Mucosa of descending colon (tissue), 3 donors: ENCODE data around the gene PTPRN2. TPM values are rescaled to one million over a fixed set of nuclear protein-coding genes. Genes with fewer than 3 reads are reported as not detected.

Experiments used
- ATAC-seq: fragments of 200-7000 bp; cut with Tn5 transposase; one replicate; pipeline ENCODE4 v1.9.1; 2020; ENCODE audit warnings: mild to moderate bottlenecking, moderate library complexity
- DNase-seq, 3 donors: peaks; one replicate each; pipeline ENCODE4 v3.0.0-alpha.2; 2020
- H3K36me3 ChIP-seq: fragments of 200-600 bp; one replicate; pipeline ENCODE4 v1.8.0; 2021; ENCODE audit warnings: low read depth, mild to moderate bottlenecking
- H3K4me1 ChIP-seq: fragments of 200-600 bp; one replicate; pipeline ENCODE4 v1.8.0; 2021; ENCODE audit warnings: low read depth, mild to moderate bottlenecking
- H3K4me3 ChIP-seq: fragments of 200-600 bp; one replicate; pipeline ENCODE4 v1.8.0; 2021; ENCODE audit warnings: mild to moderate bottlenecking
- H3K9me3 ChIP-seq: fragments of 200-600 bp; one replicate; pipeline ENCODE4 v1.8.0; 2021; ENCODE audit warnings: mild to moderate bottlenecking
- CTCF ChIP-seq: fragments of 200-600 bp; IDR thresholded peaks from one replicate; pipeline ENCODE4 v1.8.0; 2022; ENCODE audit warnings: antibody characterized with exemption, mild to moderate bottlenecking
- intact Hi-C, 2 donors: fragments of 100-400 bp; cut with DNase I in 1 of 2; cut with micrococcal nuclease in 1 of 2; formaldehyde crosslinking; loops; one replicate each; pipeline versions ENCODE4 v1.11.0 to v1.11.1; 2022; cut with DNase I, micrococcal nuclease
- total RNA-seq, 3 donors: library from RNA; stranded (reverse); fragmentation: NEBNext Ultra II Directional in 2 of 3; extraction: Animal tissue kit (Norgen Biotek cat#: 25700) in 2 of 3; gene quantifications; one replicate each; pipeline versions ENCODE4 v1.2.1 to v1.2.4, GENCODE V29; 2021 to 2023
- donor health status: DM: no; HTN: no; CAD: no; lungs with moderate emphysema.
- donor health status: DM: no; HTN: no; CAD: no.
- donor health status: DM: no; HTN: yes; CAD: no.

PTPRN2 gene
- total RNA-seq, 3 donors from 2014 or later = 12.5 to 28.0 (median 26.2) TPM

- Histone ChIP-seq H3K4me3 (no peak overlapping the region), H3K9me3 (peaks cover 3% of the 10 kb centered on the region), H3K36me3 (no peaks in the 10 kb centered on the region), H3K4me1 (no peaks in the 10 kb centered on the region)
- no peak for DNase-seq
- intact Hi-C loops = no loop called here
- no peak for TF ChIP-seq CTCF
- no peak for ATAC-seq
Measured at GRCh38 chr7:157862731-157863130, 724.9 kb downstream of the PTPRN2 start.

- no peaks in the 10 kb centered on the region for H3K36me3 ChIP-seq
- no peak for ATAC-seq
- H3K9me3 ChIP-seq = no peaks in the 10 kb centered on the region
- intact Hi-C loops = no loop called here
- no peak for TF ChIP-seq CTCF
- no peak overlapping the region for H3K4me3 ChIP-seq
- DNase-seq = no peak
- no peaks in the 10 kb centered on the region for H3K4me1 ChIP-seq
Measured at GRCh38 chr7:157861551-157861950, 726.1 kb downstream of the PTPRN2 start.

- DNase-seq (no peak), ATAC-seq (no peak)
- intact Hi-C loops = no loop called here
- Histone ChIP-seq H3K36me3 (no peaks in the 10 kb centered on the region), H3K4me3 (no peak overlapping the region), H3K9me3 (no peaks in the 10 kb centered on the region), H3K4me1 (no peaks in the 10 kb centered on the region)
- TF ChIP-seq CTCF = no peak
Measured at GRCh38 chr7:157861031-157861491, 726.6 kb downstream of the PTPRN2 start.

GRCh38 chr7:157860406-157860805 is 727.2 kb downstream of the PTPRN2 start:
- Histone ChIP-seq H3K9me3 (no peaks in the 10 kb centered on the region), H3K4me3 (no peak overlapping the region), H3K36me3 (no peaks in the 10 kb centered on the region), H3K4me1 (no peaks in the 10 kb centered on the region)
- no peak for TF ChIP-seq CTCF
- intact Hi-C loops = no loop called here
- DNase-seq (no peak), ATAC-seq (no peak)

- ATAC-seq (no peak), DNase-seq (no peak)
- no peaks in the 10 kb centered on the region for H3K4me1 ChIP-seq
Measured at GRCh38 chr7:157859915-157860314, 727.7 kb downstream of the PTPRN2 start.

More at GRCh38 chr7:157859915-157860314, 727.7 kb downstream of the PTPRN2 start:
- Histone ChIP-seq H3K9me3 (no peaks in the 10 kb centered on the region), H3K36me3 (no peaks in the 10 kb centered on the region), H3K4me3 (no peak overlapping the region)
- TF ChIP-seq CTCF = no peak
- intact Hi-C loops = no loop called here
